ENCODE results near the gene H2BW1.

The H2BW1 gene

DNA sequence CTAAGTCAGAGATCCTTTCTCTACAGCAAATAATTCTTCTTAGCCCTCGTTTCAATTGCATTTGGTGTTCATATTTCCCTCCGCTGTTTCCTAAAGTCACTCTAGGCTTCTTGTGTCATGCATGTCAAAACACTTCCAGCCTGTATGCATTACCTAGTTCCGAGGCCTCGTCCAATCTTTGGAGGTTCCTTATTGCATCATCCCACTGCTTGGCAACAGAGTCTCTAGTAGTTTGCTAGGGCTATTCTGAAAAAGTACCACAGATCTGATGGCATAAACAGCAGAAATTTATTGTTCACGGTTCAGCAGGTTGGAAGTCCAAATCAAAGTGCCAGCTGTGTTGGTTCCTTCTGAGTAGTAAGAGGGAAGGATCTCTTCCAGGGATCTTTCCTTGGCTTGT lies 32.1 kb upstream of the H2BW1 start:
- ATAC-seq (ENCODE audit: insufficient read depth, low read depth) (no peak), DNase-seq (no peak)
- Histone ChIP-seq H3K9me3 (ENCODE audit: insufficient read depth, low read length, severe bottlenecking) (no peaks in the 10 kb centered on the region), H3K9ac (ENCODE audit: low read depth, low read length) (no peak overlapping the region), H3K79me2 (ENCODE audit: insufficient read depth, low read length) (no peaks in the 10 kb centered on the region), H3K27me3 (ENCODE audit: insufficient read depth, low read length, poor library complexity) (no peaks in the 10 kb centered on the region), H3K4me1 (ENCODE audit: insufficient read depth, low read length) (no peaks in the 10 kb centered on the region), H3K4me3 (ENCODE audit: low read depth in 1 of 2, low read length in 2 of 2) (no peak overlapping the region), H3K36me3 (ENCODE audit: insufficient read depth, low read length) (no peaks in the 10 kb centered on the region), H4K20me1 (ENCODE audit: insufficient read depth, low read length) (no peaks in the 10 kb centered on the region), H3K4me2 (ENCODE audit: insufficient read depth, low read length) (no peak overlapping the region), H2AFZ (ENCODE audit: low read depth, low read length) (no peak overlapping the region), H3K27ac (ENCODE audit: low read length) (no peak overlapping the region)
- no peak for TF ChIP-seq EZH2 (IDR thresholded peaks at IDR 0.05; ENCODE audit: borderline replicate concordance, low read depth, low read length, severe bottlenecking)
- TF ChIP-seq, protein P1, sequence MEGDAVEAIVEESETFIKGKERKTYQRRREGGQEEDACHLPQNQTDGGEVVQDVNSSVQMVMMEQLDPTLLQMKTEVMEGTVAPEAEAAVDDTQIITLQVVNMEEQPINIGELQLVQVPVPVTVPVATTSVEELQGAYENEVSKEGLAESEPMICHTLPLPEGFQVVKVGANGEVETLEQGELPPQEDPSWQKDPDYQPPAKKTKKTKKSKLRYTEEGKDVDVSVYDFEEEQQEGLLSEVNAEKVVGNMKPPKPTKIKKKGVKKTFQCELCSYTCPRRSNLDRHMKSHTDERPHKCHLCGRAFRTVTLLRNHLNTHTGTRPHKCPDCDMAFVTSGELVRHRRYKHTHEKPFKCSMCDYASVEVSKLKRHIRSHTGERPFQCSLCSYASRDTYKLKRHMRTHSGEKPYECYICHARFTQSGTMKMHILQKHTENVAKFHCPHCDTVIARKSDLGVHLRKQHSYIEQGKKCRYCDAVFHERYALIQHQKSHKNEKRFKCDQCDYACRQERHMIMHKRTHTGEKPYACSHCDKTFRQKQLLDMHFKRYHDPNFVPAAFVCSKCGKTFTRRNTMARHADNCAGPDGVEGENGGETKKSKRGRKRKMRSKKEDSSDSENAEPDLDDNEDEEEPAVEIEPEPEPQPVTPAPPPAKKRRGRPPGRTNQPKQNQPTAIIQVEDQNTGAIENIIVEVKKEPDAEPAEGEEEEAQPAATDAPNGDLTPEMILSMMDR (IDR thresholded peaks at IDR 0.05; ENCODE audit: borderline replicate concordance, extremely low read depth, low read length, poor library complexity, severe bottlenecking) = no peak

DNA sequence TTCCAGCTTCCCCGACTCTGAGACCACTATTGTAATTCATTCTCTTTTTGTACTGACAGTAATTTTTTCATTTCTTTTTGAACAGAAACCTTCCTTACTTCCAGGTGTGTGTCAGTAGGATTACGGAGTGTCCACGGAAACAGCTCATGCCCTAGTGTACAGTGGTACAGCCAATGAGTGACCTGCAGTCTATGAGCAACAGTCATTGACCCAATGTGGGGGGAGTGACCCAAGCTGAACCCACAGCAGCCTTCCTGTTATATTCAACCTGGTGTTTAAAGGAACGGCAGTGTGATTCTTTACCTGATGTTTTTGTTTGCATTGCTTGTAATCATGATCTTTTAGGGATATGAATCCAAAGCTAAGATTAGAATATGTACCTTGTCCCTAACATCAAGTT lies 27.5 kb upstream of the H2BW1 start:
- H3K4me1 ChIP-seq (ENCODE audit: insufficient read depth, low read length) = no peaks in the 10 kb centered on the region
- DNase-seq (no peak), ATAC-seq (ENCODE audit: insufficient read depth, low read depth) (no peak)
- no peaks in the 10 kb centered on the region for H3K79me2 ChIP-seq (ENCODE audit: insufficient read depth, low read length)
- no peaks in the 10 kb centered on the region for H3K9me3 ChIP-seq (ENCODE audit: insufficient read depth, low read length, severe bottlenecking)
- H3K36me3 ChIP-seq (ENCODE audit: insufficient read depth, low read length) = no peaks in the 10 kb centered on the region
- H3K4me2 ChIP-seq (ENCODE audit: insufficient read depth, low read length) = no peak overlapping the region
- no peak overlapping the region for H3K9ac ChIP-seq (ENCODE audit: low read depth, low read length)
- no peaks in the 10 kb centered on the region for H4K20me1 ChIP-seq (ENCODE audit: insufficient read depth, low read length)
- TF ChIP-seq EZH2 (IDR thresholded peaks at IDR 0.05; ENCODE audit: borderline replicate concordance, low read depth, low read length, severe bottlenecking) = no peak
- TF ChIP-seq, protein P1 (IDR thresholded peaks at IDR 0.05; ENCODE audit: borderline replicate concordance, extremely low read depth, low read length, poor library complexity, severe bottlenecking) = no peak
- H3K27ac ChIP-seq (ENCODE audit: low read length) = no peak overlapping the region
- no peaks in the 10 kb centered on the region for H3K27me3 ChIP-seq (ENCODE audit: insufficient read depth, low read length, poor library complexity)
- H3K4me3 ChIP-seq (ENCODE audit: low read depth in 1 of 2, low read length in 2 of 2) = no peak overlapping the region
- H2AFZ ChIP-seq (ENCODE audit: low read depth, low read length) = no peak overlapping the region

DNA sequence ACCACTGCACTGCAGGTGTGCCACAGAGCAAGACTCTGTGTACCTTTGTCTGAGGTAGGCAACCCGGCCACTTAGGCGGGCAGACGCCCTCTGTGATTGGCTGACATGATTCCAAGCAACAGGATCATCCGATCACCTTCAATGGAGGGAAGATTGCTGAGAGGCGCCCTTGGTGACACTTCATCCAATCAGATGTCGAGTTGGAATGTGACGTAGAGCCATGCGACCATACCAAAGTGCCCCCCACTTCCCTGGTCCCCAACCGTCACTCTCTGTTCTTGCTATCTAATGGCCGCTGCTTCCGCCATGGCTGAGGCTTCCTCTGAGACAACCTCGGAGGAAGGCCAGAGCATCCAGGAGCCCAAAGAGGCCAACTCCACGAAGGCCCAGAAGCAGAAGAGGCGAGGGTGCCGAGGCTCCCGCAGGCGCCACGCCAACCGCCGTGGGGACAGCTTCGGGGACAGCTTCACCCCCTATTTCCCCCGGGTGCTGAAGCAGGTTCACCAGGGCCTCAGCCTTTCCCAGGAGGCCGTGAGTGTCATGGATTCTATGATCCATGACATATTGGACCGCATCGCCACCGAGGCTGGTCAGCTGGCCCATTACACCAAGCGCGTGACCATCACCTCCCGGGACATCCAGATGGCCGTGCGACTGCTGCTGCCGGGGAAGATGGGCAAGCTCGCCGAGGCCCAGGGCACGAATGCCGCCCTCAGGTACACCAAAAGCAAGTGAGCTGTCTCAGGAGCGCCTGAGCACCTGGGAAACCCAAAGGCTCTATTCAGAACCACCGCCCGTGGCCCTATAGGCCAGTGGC lies 26.4 kb upstream of the H2BW1 start, which contains the start of gene H2BW2:
TSS of gene H2BW2 (plus strand) at position 268 of the 817 bp plus-strand sequence. CDS start at position 307, 39 bp downstream.
- Histone ChIP-seq H4K20me1 (ENCODE audit: insufficient read depth, low read length) (no peaks in the 10 kb centered on the region), H3K9ac (ENCODE audit: low read depth, low read length) (no peak within 1 kb of the TSS), H3K79me2 (ENCODE audit: insufficient read depth, low read length) (no peaks in the 10 kb centered on the region), H3K27ac (ENCODE audit: low read length) (no peak within 1 kb of the TSS), H3K27me3 (ENCODE audit: insufficient read depth, low read length, poor library complexity) (no peaks in the 10 kb centered on the region), H3K9me3 (ENCODE audit: insufficient read depth, low read length, severe bottlenecking) (no peaks in the 10 kb centered on the region), H3K4me2 (ENCODE audit: insufficient read depth, low read length) (no peak within 1 kb of the TSS), H3K4me3 (ENCODE audit: low read depth in 1 of 2, low read length in 2 of 2) (no peak within 1 kb of the TSS), H3K4me1 (ENCODE audit: insufficient read depth, low read length) (no peaks in the 10 kb centered on the region), H3K36me3 (ENCODE audit: insufficient read depth, low read length) (no peaks in the 10 kb centered on the region), H2AFZ (ENCODE audit: low read depth, low read length) (no peak within 1 kb of the TSS)
- TF ChIP-seq, protein P1 (IDR thresholded peaks at IDR 0.05; ENCODE audit: borderline replicate concordance, extremely low read depth, low read length, poor library complexity, severe bottlenecking) = no peak
- no peak for TF ChIP-seq EZH2 (IDR thresholded peaks at IDR 0.05; ENCODE audit: borderline replicate concordance, low read depth, low read length, severe bottlenecking)
- DNase-seq (no peak), ATAC-seq (ENCODE audit: insufficient read depth, low read depth) (no peak)

Measured in DND-41 (cell line).